Mesodermal cell (in vitro differentiated cells): ENCODE measurements around the gene CFAP221.
"Not testable (repeated sequence)": the region's sequence is repeated elsewhere in the genome, so short reads cannot be mapped to it uniquely, and the experiment has no call there.

Experiments used
- H3K27ac ChIP-seq: 2 replicates; pipeline ENCODE4 v1.7.0; 2013; ENCODE audit warnings: mild to moderate bottlenecking, low read depth, low read length, moderate library complexity; ENCODE audit not compliant: severe bottlenecking
- H3K36me3 ChIP-seq: 2 replicates; pipeline ENCODE4 v1.7.1; 2013; ENCODE audit warnings: mild to moderate bottlenecking, low read length, moderate library complexity; ENCODE audit not compliant: control insufficient read depth, insufficient read depth
- H3K4me1 ChIP-seq: one replicate; pipeline ENCODE4 v1.7.1; 2013; ENCODE audit warnings: mild to moderate bottlenecking, low read length; ENCODE audit not compliant: insufficient read depth, control insufficient read depth, poor library complexity, severe bottlenecking
- H3K4me3 ChIP-seq: 2 replicates; pipeline ENCODE4 v1.7.0; 2013; ENCODE audit warnings: low read length, control low read depth, mild to moderate bottlenecking; ENCODE audit not compliant: insufficient read depth, poor library complexity, severe bottlenecking; ENCODE audit errors: extremely low read depth
- H3K9me3 ChIP-seq: 2 replicates; pipeline ENCODE4 v1.7.1; 2013; ENCODE audit warnings: mild to moderate bottlenecking, low read length, moderate library complexity; ENCODE audit not compliant: control insufficient read depth
- WGBS, 2 experiments: methylation state at CpG; one replicate each; pipeline ENCODE4 v1.1.5; 2013; ENCODE audit warnings: missing lambda C conversion rate in 2 of 2; ENCODE audit not compliant: insufficient coverage in 2 of 2; 5-methylcytosine and 5-hydroxymethylcytosine counted together

CFAP221 gene

DNA sequence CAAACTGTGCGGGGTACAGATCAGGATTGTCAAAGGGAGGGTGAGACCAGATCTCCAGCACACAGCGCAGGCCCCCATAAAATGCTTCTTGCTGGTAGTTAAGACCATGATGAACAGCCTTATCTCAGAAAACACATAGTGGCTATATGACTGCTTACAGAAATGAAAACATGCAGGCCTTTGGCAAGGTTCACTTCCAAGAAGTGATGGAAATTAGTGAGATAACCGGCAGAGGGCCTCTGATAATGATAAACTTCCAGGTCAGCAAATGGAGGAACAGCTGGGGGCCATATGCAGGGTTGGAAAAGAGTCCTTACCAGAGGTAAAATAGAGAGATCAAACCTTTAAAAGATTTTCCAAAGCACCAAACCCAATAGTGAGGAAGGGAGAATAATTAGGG is 46.6 kb downstream of the CFAP221 start:
- H3K4me1 ChIP-seq, result no peaks in the 10 kb centered on the region
- no peaks in the 10 kb centered on the region for H3K9me3 ChIP-seq
- no peaks in the 10 kb centered on the region for H3K36me3 ChIP-seq
- no peak overlapping the region for H3K27ac ChIP-seq
- no peak overlapping the region for H3K4me3 ChIP-seq
- WGBS, 2 experiments, result 80 to 91% methylated on average over 1 of the region's 3 CpGs

DNA sequence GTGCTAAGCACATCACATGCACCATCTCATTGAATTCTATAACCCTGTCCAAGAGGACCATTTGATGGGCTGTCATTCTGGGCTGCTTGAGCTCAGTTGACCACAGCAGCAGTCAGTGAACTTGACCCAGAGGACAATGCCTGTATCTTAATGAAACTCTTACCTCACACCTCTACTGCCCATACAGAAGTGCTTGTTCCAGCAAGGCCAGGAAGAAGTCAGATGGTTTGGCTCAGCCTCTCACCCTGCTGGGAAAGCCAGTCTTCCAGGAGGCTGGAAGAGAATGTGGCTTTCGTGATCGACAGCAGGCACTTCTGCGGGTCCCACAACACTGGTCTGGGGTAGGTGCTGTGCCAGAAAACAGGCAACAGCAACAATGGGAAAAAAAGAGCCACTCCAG is 47.3 kb downstream of the CFAP221 start:
- Histone ChIP-seq H3K4me1 (no peaks in the 10 kb centered on the region), H3K4me3 (no peak overlapping the region), H3K36me3 (no peaks in the 10 kb centered on the region), H3K27ac (no peak overlapping the region), H3K9me3 (no peaks in the 10 kb centered on the region)
- no CpG with 5 or more reads among the region's 3 CpGs for WGBS, 2 experiments

GRCh38 chr2:119592436-119592835 is 48.2 kb downstream of the CFAP221 start:
- WGBS, 2 experiments, result 57 to 81% methylated on average over 1 to 3 of the region's 5 CpGs
- Histone ChIP-seq H3K27ac (no peak overlapping the region), H3K4me1 (no peaks in the 10 kb centered on the region)

DNA sequence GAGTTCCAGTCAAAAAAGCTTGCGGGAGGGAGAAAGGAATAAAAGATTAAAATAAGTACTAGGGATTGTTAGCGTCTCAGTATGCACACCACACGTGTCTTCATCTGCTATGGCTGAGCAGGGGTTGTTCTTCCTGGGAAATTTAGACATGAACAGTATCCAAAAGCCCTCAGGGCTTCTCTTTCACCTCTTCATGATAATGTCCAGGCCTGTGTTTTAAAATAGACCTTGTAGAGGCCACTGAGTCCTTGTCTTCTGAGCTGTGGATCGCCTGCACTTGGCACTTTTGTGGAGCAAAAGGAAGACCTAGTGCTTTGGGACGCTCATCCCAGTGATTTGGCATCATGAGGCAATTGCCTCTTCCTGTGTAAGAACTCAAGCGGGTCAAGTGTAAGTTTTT is 52.4 kb downstream of the CFAP221 start:
- no peak overlapping the region for H3K27ac ChIP-seq
- H3K4me1 ChIP-seq, result no peaks in the 10 kb centered on the region
- H3K36me3 ChIP-seq, result no peaks in the 10 kb centered on the region
- no peaks in the 10 kb centered on the region for H3K9me3 ChIP-seq
- WGBS, 2 experiments, result 92 to 96% methylated on average over 3 to 5 of the region's 6 CpGs
- H3K4me3 ChIP-seq, result no peak overlapping the region

More at GRCh38 chr2:119592436-119592835, 48.2 kb downstream of the CFAP221 start:
- Histone ChIP-seq H3K4me3 (no peak overlapping the region), H3K9me3 (no peaks in the 10 kb centered on the region), H3K36me3 (no peaks in the 10 kb centered on the region)

- H3K36me3 ChIP-seq, result no peaks in the 10 kb centered on the region
- H3K4me3 ChIP-seq, result no peak overlapping the region
- no peaks in the 10 kb centered on the region for H3K4me1 ChIP-seq
- 89% methylated on average over 3 to 4 of the region's 5 CpGs for WGBS, 2 experiments
- no peaks in the 10 kb centered on the region for H3K9me3 ChIP-seq
- no peak overlapping the region for H3K27ac ChIP-seq
Observed at GRCh38 chr2:119598596-119599263, 54.5 kb downstream of the CFAP221 start.

DNA sequence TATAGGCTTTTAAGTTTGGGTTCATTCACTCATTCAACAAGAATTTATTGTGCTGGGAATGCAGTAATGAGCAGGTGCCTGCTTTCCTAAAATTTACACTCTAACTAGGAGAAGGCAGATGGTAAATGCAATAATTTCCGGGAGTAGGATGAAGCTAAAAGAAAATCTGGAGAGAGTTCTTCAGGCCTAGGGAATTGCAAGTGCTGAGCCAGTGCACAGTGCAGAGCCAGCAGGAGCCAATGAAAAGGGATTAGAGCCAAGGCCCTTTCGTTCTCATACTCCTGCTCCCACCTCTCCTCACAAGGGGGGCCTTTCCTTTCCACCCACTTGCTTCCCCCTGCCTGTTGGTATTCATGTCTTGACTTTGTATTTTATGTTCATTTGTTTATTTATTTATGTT is 55.1 kb downstream of the CFAP221 start:
- 100% methylated on average over 1 of the region's 2 CpGs for WGBS, 2 experiments
- H3K9me3 ChIP-seq, result no peaks in the 10 kb centered on the region
- H3K4me3 ChIP-seq, result no peak overlapping the region
- no peaks in the 10 kb centered on the region for H3K4me1 ChIP-seq
- H3K36me3 ChIP-seq, result no peaks in the 10 kb centered on the region
- no peak overlapping the region for H3K27ac ChIP-seq

GRCh38 chr2:119605096-119605495 is 60.8 kb downstream of the CFAP221 start:
- Histone ChIP-seq H3K27ac (no peak overlapping the region), H3K9me3 (no peaks in the 10 kb centered on the region), H3K36me3 (no peaks in the 10 kb centered on the region), H3K4me1 (no peaks in the 10 kb centered on the region), H3K4me3 (no peak overlapping the region)
- WGBS, 2 experiments, result 86 to 94% methylated on average over 4 of the region's 4 CpGs

GRCh38 chr2:119606674-119607073 is 62.4 kb downstream of the CFAP221 start:
- H3K4me1 ChIP-seq, result no peaks in the 10 kb centered on the region
- no peak overlapping the region for H3K4me3 ChIP-seq
- no peaks in the 10 kb centered on the region for H3K9me3 ChIP-seq
- no peak overlapping the region for H3K27ac ChIP-seq
- no peaks in the 10 kb centered on the region for H3K36me3 ChIP-seq
- WGBS, 2 experiments, result 93% methylated on average over 1 of the region's 1 CpG; no CpG with 5 or more reads in 1 of the 2 experiments

DNA sequence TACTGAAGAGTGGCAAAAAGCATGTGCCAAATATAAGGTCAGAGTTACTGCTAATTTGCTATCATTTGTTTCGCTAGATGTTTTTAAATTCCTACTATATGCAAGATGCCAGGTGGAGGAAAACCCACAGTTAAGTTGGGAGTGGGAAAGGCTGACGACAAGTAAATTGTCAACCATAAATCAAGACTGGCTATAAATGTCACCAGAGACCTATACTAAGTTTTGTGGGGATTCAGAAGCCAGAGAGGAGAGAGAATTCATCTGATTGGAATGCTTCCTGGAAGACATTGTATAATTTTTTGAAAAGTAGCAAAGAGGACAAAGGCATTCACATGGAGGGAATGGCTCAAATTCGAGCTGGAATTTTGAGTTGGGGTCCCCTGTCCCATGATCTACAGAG is 64.3 kb downstream of the CFAP221 start:
- Histone ChIP-seq H3K4me3 (no peak overlapping the region), H3K4me1 (no peaks in the 10 kb centered on the region), H3K27ac (no peak overlapping the region), H3K36me3 (no peaks in the 10 kb centered on the region), H3K9me3 (peaks cover 3% of the 10 kb centered on the region)
- 71 to 94% methylated on average over 2 to 3 of the region's 3 CpGs for WGBS, 2 experiments

DNA sequence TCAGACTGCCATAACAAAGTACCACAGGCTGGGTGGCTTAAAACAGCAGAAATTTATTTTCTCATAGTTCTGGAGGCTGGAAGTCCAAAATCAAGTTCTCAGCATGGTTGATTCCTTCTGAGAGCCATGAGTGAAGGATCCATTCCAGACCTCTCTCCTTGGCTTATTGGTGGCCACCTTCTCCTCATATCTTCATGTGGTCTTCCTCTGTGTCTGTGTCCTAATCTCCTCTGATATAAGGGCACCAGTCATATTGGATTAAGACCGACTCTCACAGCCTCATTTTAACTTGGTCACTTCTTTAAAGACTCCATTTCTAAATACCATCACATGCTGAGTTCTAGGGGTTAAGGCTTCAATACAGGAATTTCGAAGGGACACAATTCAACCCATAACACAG is 65.1 kb downstream of the CFAP221 start:
- Histone ChIP-seq H3K36me3 (no peaks in the 10 kb centered on the region), H3K4me3 (no peak overlapping the region), H3K9me3 (peaks cover 11% of the 10 kb centered on the region), H3K27ac (no peak overlapping the region), H3K4me1 (no peaks in the 10 kb centered on the region)
- WGBS, 2 experiments, result 80% methylated on average over 1 of the region's 2 CpGs; no CpG with 5 or more reads in 1 of the 2 experiments

- not testable (repeated sequence) for H3K4me3 ChIP-seq, H3K27ac ChIP-seq, H3K4me1 ChIP-seq, H3K36me3 ChIP-seq
- H3K9me3 ChIP-seq, result peaks cover 19% of the 10 kb centered on the region
Observed at GRCh38 chr2:119614140-119614539, 69.9 kb downstream of the CFAP221 start.
